NCI-H2196 (cell line): Measurements from ENCODE around the gene MED14.
"Not testable (repeated sequence)": the region's sequence is repeated elsewhere in the genome, so short reads cannot be mapped to it uniquely, and the experiment has no call there.

Experiments used
- DNase-seq: peaks from one replicate; lab custom pipeline; 2025; ENCODE audit not compliant: unreplicated experiment; lab: John Stamatoyannopoulos, UW

The MED14 gene

DNA sequence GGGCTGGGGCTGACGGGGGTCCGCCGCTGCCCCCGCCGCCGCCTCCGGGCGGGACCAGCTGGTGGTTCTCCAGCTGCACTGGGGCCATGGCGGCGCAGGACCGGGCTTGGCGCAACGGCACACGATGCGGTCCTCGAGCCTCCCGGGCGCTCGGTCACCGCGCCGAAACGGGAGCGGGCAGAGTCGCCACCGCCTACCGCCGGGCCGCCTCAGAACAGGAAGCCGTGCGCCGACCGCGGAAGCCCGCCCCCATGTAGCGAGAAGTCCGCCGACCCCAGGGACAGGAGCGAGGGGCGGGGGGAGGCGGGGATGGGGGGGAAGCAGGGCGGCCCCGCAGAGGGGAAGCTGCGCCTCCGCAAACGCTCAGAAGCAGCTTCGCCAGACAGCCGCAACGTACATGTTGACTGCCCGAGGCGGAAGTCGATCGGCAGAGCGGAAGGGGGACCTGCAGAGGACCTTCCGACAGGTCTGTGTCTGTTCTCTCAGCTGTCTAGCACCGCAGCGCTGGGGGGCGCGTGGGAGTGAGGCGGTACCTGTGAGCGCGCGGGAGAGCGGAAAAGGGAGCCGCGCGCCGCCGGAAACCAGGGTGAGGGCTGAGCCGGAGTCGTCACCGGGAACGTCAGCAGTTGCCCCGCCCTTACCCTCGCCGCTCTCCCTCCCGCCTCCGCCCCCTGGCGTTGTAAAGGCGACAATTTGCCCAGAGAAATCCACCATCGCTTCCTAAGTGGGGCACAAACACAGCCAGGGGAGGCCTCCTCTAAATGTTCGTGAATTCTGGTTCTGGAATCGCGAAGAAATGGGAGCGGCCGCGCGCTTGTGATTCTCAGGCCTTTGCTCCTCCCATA, at the start of gene MED14:
TSS of gene MED14 (minus strand) at position 218 of the 845 bp plus-strand sequence. CDS start at position 88, 130 bp downstream.
- DNase-seq, result peak; percentile 77

DNA sequence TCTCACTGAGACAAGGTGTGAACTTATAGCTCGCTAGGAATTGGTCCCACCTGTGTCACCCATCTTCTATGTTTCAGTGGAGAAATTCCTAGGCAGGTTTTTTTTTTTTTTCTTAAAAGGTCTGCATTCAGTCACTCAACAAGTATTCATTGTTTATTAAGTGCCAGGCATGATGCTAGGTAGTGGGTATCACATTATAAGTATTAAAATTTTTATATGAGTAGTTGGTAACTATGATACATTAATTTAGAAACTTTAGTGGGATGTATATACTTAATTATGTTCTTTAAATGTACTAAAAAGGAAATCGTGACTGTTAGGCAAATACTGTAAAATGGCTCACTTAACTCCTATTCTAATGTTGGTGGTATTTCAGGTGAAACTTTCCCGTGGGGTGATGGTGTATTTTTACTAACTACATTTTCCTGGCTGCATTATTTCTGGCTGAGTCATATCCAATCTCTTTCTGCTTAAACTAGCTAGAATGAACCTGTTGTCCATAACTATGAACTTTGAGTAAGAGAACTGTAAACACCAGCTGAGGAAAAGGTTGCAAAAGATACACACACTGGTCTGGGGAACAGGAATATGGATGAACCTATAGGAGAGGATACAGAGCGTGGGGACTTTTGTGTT, 49.3 kb upstream of the MED14 start:
- DNase-seq, result no peak

DNA sequence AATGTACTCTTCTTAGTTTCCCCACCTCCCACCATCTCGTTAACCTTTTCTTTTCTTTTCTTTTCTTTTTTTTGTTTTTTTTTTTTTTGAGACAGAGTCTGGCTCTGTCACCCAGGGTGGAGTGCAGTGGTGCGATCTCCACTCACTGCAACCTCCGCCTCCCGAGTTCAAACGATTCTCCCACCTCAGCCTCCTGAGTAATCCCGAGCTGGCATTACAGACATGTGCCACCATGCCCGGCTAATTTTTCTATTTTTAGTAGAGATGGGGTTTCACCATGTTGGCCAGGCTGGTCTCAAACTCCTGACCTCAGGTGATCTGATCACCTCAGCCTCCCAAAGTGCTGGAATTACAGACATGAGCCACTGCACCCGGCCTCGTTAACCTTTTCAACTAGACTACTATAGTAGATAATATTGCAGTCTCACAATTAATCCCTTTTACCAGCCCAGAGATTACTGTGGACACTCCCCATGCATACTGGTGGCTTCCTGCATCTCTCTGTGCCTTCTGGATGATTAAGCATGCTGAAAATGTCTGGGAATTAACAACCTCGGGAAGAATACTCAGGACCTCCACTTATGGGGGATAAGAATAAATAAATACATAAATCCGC, 47.4 kb upstream of the MED14 start:
- DNase-seq, result not testable (repeated sequence)

- no peak for DNase-seq
Observed at GRCh38 chrX:40780951-40781350, 45.6 kb upstream of the MED14 start.

GRCh38 chrX:40780082-40780481, 44.7 kb upstream of the MED14 start:
- no peak for DNase-seq

DNA sequence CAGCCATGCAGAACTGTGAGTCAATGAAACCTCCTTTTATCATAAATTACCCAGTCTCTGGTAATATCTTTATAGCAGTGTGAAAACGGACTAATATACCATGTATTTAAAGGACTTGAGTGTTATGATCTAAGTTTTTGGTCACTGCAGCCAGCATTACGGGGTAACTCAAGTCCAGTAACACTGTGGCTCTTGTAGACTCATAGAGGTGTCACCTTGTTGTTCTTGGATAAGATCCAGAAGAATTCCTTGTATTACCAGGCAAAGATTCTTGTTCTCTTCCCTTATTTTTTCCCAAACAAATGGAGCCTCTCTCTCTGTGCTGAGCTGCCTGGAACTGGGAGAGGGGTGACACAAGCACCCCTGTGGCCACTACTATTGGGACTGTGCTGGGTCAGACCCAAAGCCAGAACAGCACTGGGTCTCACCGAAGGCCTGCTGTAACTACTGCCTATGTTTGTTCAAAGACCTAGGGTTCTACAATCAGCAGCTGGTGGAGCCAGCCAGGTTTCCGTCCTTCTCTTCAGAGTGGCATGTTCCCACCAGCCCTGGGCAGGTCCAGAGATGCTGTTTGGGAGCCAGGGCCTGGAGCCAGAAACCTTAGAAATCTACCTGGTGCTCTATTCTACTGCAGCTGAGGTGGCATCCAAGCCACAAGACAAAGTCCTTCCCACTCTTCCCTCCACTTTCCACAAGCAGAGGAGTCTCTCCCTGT, 43.7 kb upstream of the MED14 start:
- no peak for DNase-seq

DNA sequence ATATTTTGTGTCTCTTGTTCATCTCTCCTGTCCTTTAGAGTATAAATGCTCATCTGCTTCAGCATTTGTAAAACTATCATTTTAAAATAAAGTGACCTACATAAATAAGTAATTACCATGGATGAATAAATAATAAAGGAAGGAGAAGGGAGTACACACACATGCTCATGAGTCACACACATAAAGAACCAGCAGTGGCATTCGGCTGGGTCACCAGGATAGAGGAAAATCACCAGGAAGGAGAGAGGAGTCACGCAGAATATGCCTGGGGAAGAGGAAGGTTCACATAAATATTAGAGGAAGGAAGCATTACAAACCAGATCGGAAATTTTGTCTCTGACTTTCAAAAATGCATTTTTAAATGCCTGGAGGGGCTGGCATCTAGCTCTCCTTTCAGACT, 38.5 kb upstream of the MED14 start:
- DNase-seq, result no peak

- DNase-seq, result no peak
Observed at GRCh38 chrX:40773188-40773587, 37.8 kb upstream of the MED14 start.

DNA sequence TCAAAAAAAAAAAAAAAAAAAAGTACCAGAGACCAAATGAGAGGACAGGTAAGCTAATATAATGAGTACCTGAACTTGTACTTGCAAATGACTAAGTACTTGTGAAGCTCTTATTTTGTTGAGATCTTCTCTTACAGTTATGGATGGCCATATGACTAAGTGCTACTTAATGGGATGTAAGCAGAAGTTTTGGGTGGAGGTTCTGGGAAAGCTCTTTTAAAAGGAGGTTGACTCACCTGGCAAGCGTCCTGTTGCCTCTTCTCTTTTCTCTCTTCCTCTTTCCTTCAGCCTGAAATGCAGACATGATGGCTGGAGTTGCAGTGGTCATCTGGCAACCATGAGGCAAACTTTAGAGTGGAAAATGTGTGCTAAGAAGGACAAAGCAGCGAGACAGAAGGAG, 36.9 kb upstream of the MED14 start:
- no peak for DNase-seq

GRCh38 chrX:40761762-40762161, 26.4 kb upstream of the MED14 start:
- no peak for DNase-seq

- no peak for DNase-seq
Observed at GRCh38 chrX:40759374-40759773, 24.0 kb upstream of the MED14 start.

GRCh38 chrX:40757058-40757457, 21.7 kb upstream of the MED14 start:
- DNase-seq, result no peak

GRCh38 chrX:40755291-40756249, 20.2 kb upstream of the MED14 start:
- DNase-seq, result no peak

GRCh38 chrX:40749681-40750494, 14.5 kb upstream of the MED14 start:
- DNase-seq, result no peak

DNA sequence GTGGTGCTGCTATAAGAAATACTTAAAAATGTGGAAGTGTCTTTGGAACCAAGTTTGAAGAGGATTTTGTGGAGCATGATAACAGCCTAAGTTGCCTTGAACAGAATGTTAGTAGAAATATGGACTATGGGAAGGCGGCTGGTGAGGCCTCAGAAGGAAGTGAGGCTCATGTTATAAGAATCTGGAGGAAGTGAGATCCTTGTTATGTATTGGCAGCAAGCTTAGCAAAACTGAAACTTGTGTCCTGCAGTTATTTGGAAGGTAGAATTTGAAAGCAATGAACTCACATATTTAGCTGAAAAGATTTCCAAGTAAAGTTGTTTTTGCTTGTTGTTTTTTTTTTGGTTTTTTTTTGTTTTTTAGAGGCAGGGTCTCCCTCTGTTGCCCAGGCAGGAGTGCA, 13.6 kb upstream of the MED14 start:
- DNase-seq, result no peak

DNA sequence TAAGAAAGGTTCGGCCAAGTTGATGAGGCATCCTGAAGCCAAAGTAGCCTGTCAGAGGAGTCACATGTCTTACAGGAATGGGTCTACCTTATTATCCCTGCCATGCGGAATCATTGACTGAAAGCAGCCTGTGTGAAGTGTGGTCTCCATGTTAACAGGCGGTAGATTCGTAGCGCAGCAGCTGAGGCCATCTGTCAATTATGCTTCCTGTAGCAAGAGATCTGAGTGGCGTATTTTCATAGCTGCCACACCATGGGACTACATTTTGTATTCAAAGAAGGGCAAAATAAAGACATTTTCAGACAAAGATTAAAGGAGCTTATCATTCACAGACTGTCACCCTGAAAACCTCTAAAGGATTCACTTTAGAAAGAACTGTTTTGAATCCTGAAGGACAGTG, 11.2 kb upstream of the MED14 start:
- no peak for DNase-seq

GRCh38 chrX:40736170-40736505, 796 bp upstream of the MED14 start:
- no peak for DNase-seq

GRCh38 chrX:40734971-40735324, 394 bp downstream of the MED14 start:
- no peak for DNase-seq

DNA sequence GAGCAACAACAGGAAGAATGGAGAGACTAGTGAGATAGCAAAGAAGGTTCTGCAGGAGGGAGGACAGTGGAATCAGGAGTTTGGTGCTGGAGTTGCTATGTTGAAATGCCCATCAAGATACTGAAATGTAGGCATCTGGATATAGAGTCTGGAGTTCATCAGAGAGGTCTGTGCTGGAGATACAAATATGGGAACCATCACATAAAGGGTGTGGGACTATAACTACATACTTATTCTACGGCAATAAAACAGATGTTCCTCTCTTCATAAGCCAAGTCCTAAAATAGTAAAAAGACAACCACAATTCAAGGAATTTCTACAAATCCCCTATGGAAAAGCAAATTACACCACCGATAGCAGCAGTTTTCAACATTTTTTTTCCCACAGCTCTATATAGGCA, 1.6 kb downstream of the MED14 start:
- DNase-seq, result no peak

DNA sequence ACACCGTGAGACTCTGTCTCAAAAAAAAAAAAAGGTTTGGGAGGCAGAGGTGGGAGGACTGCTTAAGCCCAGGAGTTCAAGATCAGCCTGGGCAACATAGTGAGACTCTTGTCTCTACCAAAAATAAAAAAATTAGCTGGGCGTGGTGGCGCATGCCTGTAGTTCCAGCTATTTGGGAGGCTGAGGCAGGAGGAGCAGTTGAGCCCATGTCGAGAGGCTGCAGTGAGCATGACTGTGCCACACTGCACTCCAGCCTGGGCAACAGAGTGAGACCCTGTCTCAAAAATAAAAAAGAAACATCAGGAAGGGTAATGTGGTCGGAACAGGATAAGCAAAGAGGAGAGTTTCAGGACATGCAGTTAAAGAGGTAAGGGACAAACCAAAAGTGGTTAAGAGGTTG, 2.8 kb downstream of the MED14 start:
- not testable (repeated sequence) for DNase-seq
